Measurements from ENCODE around the gene ST3GAL4.

The ST3GAL4 gene

DNA sequence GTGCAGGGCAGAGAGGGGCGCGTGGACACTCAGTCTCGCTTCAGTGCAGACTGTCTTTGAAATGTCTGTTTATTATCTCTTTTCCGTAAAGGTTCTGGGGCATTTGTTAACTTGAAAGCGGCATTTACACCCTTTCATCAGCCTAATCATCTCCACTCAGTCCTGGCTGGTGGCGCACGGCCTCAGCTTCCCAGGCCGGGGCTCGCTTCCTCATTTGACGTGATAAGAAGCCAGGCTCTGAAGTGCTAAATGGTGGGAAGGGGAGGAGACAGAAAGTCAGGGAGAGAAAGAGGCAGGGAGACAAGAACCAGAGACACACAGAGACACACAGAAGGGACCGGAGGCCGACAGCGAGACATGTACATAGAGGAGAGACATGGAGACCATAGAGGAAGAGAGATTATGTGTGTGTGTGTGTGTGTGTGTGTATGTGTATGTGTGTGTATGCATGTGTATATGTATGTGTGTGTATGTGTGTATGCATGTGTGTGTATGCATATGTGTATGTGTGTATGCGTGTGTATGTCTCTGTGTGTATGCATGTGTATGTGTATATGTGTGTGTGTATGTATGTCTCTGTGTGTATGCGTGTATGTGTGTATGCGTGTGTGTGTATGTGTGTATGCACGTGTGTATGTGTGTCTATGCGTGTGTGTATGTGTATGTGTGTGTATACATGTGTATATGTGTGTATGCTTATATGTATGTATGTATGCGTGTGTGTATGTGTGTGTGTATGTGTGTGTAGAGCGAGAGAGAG is 101.5 kb downstream of the ST3GAL4 start:
- no peak for DNase-seq

DNA sequence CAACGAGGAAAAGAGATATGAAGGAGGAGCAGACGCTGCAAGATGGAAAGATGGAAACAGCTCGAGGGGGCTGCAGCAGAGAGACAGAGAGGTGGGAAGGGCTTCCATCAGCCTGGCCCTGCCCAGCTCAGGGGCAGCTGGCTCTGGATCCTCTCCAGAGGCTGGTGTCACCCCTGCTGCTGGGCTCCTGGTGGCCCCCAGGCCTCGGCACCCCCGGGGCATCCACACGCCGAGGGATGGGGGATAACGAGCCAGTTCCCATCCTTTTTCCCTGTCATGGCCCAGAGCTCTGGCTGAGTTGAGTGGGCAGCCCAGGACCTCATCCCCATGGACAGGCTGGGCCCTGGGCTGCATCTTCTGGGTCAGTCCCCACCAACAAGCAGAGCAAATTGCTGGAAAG is 102.3 kb downstream of the ST3GAL4 start:
- DNase-seq, result no peak

DNA sequence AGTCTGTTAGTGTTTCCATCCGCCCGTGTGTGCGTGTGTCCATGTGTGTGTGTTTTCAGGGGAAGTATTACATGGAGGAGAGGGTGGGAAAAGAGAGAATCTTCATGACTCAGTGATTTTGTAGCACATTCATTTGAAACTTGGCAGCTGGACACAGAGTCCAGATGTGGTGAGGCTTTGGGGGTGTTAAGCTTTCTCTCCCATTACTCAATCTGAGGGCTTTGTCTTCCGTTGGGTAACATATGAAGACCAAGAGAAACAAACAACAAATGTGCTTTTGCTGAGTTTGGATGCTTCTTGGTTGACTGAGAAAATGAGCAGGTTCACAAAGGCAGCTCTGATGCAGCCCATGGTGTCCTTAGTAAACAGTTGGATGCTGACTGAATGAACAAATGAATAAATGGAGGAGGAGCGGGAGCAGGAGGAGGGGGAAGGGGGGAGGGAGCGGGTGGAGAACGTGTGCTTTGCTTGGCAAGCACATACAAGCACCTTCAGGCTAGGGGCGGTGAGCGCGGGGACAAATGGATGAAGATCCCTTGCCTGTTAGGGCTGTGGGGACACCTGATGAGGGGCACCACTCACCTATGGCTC is 104.3 kb downstream of the ST3GAL4 start:
- no peak for DNase-seq

DNA sequence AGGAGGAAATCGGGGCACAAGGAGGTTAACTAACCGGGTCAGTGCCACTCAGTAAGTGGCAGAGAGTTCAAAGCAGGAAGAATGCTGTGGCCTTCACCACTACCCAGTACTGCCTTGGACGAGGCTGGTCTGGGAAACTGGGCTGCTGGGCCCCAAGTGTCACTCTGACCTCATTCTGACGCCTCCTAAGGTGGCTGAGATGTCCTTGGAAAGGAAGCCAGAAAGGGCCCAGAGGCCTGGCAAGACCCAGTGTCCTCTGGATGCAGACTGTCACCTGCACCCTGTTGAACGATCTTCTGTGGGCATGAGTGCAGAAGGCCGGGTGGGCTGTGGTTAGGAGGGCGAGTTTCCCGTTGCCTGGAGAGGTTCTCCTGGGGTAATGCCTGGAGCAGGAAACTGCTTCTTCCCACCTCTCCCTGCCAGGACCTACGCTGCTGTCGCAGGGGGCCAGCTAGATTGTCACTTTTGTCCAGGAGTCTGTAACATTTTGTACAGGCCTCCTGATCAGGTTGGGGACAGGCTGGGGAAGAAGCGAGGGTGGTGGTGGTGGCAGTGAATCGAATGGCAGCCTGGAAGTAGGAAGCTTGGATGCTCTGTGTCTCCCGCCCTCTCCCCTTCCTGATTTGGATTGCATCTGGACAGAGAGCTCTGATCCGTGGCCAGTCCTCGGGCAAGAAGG is 105.1 kb downstream of the ST3GAL4 start:
- DNase-seq, result no peak

DNA sequence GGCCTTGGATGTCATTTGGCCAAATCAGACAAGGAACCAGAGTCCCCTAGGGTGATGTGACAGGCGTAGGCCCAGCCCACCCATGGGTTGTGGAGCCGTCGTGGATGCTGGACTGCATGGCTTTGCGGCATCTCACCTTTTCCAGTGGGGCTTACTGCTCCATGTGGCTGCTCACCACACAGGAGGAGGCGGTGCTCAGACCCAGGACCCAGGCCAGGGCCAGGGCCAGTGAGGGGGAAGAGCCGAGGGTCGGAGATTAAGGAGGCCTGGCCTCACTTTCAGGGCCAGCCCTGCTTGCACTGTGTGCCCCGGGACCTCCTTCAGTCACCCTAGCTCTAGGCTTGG is 105.6 kb downstream of the ST3GAL4 start:
- no peak for DNase-seq

DNA sequence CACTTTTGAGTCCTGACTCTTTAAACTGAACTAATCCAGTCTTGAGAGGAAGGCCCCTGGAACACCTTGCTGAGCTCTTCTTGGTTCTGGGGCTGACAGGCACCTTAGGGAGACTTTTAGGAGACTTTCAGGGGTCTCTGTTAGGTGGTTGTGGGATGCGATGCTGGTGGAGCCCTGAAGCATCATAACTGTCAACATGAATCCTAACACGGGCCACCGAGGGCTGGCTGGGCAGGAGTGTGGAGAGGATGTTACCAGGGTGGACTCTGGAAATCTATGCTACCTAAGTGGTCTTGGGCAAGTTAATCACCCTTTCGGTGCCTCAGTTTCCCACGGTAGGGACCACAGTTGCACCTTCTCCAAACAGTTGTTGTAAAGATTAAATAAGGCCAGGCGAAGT is 106.5 kb downstream of the ST3GAL4 start:
- DNase-seq, result no peak

DNA sequence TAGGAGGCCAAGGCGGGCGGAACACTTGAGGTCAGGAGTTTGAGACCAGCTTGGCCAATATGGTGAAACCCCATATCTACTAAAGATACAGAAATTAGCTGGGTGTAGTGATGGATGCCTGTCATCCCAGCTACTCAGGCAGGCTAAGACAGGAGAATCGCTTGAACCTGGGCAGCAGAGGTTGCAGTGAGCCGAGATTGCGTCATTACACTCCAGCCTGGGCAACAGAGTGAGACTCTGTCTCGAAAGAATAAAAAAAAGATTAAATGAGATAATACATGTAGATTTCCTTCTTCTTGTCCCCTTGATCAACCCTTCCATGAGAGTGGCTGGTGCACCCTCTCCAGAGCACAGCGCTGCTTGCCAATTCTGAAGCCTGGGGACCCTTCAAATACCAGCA is 106.9 kb downstream of the ST3GAL4 start:
- no peak for DNase-seq

Measured in CD4-positive, alpha-beta T cell treated with Interleukin-17A for 1 hour (primary cell).